IMR-90 (cell line): ENCODE measurements around the gene BBS1. TPM values are rescaled to one million over a fixed set of nuclear protein-coding genes. Genes with fewer than 3 reads are reported as not detected.

Experiments
- ATAC-seq: fragments of 200-7000 bp; cut with Tn5 transposase; 2 replicates; pipeline ENCODE4 v1.9.1; 2020; ENCODE audit warnings: low read depth, mild to moderate bottlenecking, moderate library complexity
- BruUV-seq: library from RNA; stranded (reverse); fragments of 400-500 nt; replicated peaks from 2 replicates; lab custom pipeline; 2021; lab: Mats Ljungman, UMichigan
- CTCF ChIA-PET: fragments of 300-600 bp; formaldehyde crosslinking; extraction: SDS; loops from one replicate; lab custom pipeline; 2021; ENCODE audit warnings: antibody characterized with exemption; lab: Yijun Ruan, JAX
- POLR2A ChIA-PET: fragments of 300-600 bp; sonication (Branson Sonifier 250); formaldehyde crosslinking; loops from one replicate; lab custom pipeline; 2022; ENCODE audit warnings: antibody characterized with exemption; ENCODE audit not compliant: unreplicated experiment; lab: Charles Lee
- DNase-seq: peaks from one replicate; pipeline ENCODE4 v3.0.0; 2013
- H2AFZ ChIP-seq: replicated peaks from 2 replicates; pipeline ENCODE3; 2013; ENCODE audit warnings: low read length, mild to moderate bottlenecking; ENCODE audit not compliant: poor library complexity
- H2AK5ac ChIP-seq: 2 replicates; pipeline ENCODE4 v1.6.1; 2013; ENCODE audit warnings: low read depth, low read length, inconsistent platforms
- H2AK9ac ChIP-seq: replicated peaks from 2 replicates; pipeline ENCODE3; 2013; ENCODE audit warnings: mild to moderate bottlenecking, low read depth, low read length, moderate library complexity; ENCODE audit not compliant: poor library complexity
- H2BK120ac ChIP-seq: 2 replicates; pipeline ENCODE4 v1.6.1; 2013; ENCODE audit warnings: low read depth, low read length, inconsistent platforms
- H2BK15ac ChIP-seq: 3 replicates; pipeline ENCODE4 v1.6.1; 2013; ENCODE audit warnings: low read depth, low read length, inconsistent platforms
- H2BK20ac ChIP-seq: 2 replicates; pipeline ENCODE4 v1.6.1; 2013; ENCODE audit warnings: low read depth, mild to moderate bottlenecking, inconsistent platforms, low read length, moderate library complexity
- H2BK5ac ChIP-seq: 2 replicates; pipeline ENCODE4 v1.6.1; 2013; ENCODE audit warnings: mild to moderate bottlenecking, low read depth, low read length, inconsistent platforms; ENCODE audit not compliant: poor library complexity, severe bottlenecking
- H3K14ac ChIP-seq: replicated peaks from 2 replicates; pipeline ENCODE4 v1.6.1; 2013; ENCODE audit warnings: low read depth, low read length, inconsistent platforms
- H3K18ac ChIP-seq: 2 replicates; pipeline ENCODE4 v1.6.1; 2013; ENCODE audit warnings: low read depth, low read length, control low read depth
- H3K23ac ChIP-seq: 2 replicates; pipeline ENCODE4 v1.6.1; 2013; ENCODE audit warnings: low read depth, low read length, inconsistent platforms
- H3K27ac ChIP-seq: 2 replicates; pipeline ENCODE4 v1.5.1; 2013; ENCODE audit warnings: mild to moderate bottlenecking, control low read depth, low read length; ENCODE audit not compliant: insufficient read depth
- H3K27me3 ChIP-seq: 2 replicates; pipeline ENCODE4 v1.6.1; 2013; ENCODE audit warnings: low read length; ENCODE audit not compliant: control insufficient read depth, insufficient read depth
- H3K36me3 ChIP-seq: 2 replicates; pipeline ENCODE4 v1.6.1; 2013; ENCODE audit warnings: low read length, mixed read lengths; ENCODE audit not compliant: control insufficient read depth, insufficient read depth
- H3K4ac ChIP-seq: 2 replicates; pipeline ENCODE4 v1.6.1; 2013; ENCODE audit warnings: low read depth, low read length, inconsistent platforms
- H3K4me1 ChIP-seq: 2 replicates; pipeline ENCODE4 v1.6.1; 2013; ENCODE audit warnings: low read length, mixed read lengths; ENCODE audit not compliant: control insufficient read depth, insufficient read depth
- H3K4me2 ChIP-seq: 2 replicates; pipeline ENCODE4 v1.6.1; 2013; ENCODE audit warnings: low read depth, mild to moderate bottlenecking, control low read depth, low read length, moderate library complexity
- H3K4me3 ChIP-seq: 2 replicates; pipeline ENCODE4 v1.5.1; 2013; ENCODE audit warnings: low read depth, mild to moderate bottlenecking, control low read depth, low read length, moderate library complexity; ENCODE audit not compliant: insufficient read depth
- H3K56ac ChIP-seq: 2 replicates; pipeline ENCODE4 v1.6.1; 2013; ENCODE audit warnings: low read length, inconsistent platforms; ENCODE audit not compliant: insufficient read depth; ENCODE audit errors: extremely low read depth
- H3K79me1 ChIP-seq, 2 experiments: 2 replicates each; pipeline ENCODE4 v1.6.1; 2013; ENCODE audit warnings: low read length in 2 of 2, inconsistent platforms in 1 of 2, low read depth in 1 of 2
- H3K9ac ChIP-seq: 2 replicates; pipeline ENCODE4 v1.6.1; 2013; ENCODE audit warnings: low read depth, low read length, control low read depth
- H3K9me1 ChIP-seq: 2 replicates; pipeline ENCODE4 v1.6.1; 2013; ENCODE audit warnings: low read length, inconsistent platforms; ENCODE audit not compliant: insufficient read depth
- H3K9me3 ChIP-seq: 2 replicates; pipeline ENCODE4 v1.6.1; 2013; ENCODE audit warnings: low read length; ENCODE audit not compliant: control insufficient read depth, insufficient read depth
- H4K20me1 ChIP-seq: 2 replicates; pipeline ENCODE4 v1.6.1; 2013; ENCODE audit warnings: low read length, inconsistent platforms; ENCODE audit not compliant: insufficient read depth
- H4K5ac ChIP-seq: 2 replicates; pipeline ENCODE4 v1.6.1; 2013; ENCODE audit warnings: mild to moderate bottlenecking, low read depth, low read length, control low read depth
- H4K8ac ChIP-seq, 2 experiments: 2 replicates each; pipeline ENCODE4 v1.6.1; 2013; ENCODE audit warnings: low read depth in 2 of 2, low read length in 2 of 2, control low read depth in 1 of 2, inconsistent platforms in 1 of 2
- H4K91ac ChIP-seq: 2 replicates; pipeline ENCODE4 v1.6.1; 2013; ENCODE audit warnings: low read depth, low read length, inconsistent platforms; ENCODE audit not compliant: insufficient read depth
- BHLHE40 ChIP-seq: fragments of 150-350 bp; IDR thresholded peaks from 2 replicates; pipeline ENCODE4 v1.6.1; 2016; ENCODE audit warnings: mild to moderate bottlenecking, low read depth, low read length
- CEBPB ChIP-seq: IDR thresholded peaks from 2 replicates; pipeline ENCODE4 v1.6.1; 2012; ENCODE audit warnings: low read depth, low read length, improper control_type of control experiment
- CHD1 ChIP-seq: IDR thresholded peaks from 2 replicates; pipeline ENCODE4 v1.6.1; 2012; ENCODE audit warnings: low read depth, low read length, improper control_type of control experiment
- CTCF ChIP-seq: conservative IDR thresholded peaks from 2 replicates; pipeline ENCODE4 v1.5.1; 2012; ENCODE audit warnings: mild to moderate bottlenecking, low read depth, low read length, improper control_type of control experiment
- ELK1 ChIP-seq: fragments of 150-350 bp; IDR thresholded peaks from 2 replicates; pipeline ENCODE4 v1.6.1; 2016; ENCODE audit warnings: low read depth, mild to moderate bottlenecking, low read length, moderate library complexity, borderline replicate concordance
- FOS ChIP-seq: fragments of 150-350 bp; IDR thresholded peaks from 2 replicates; pipeline ENCODE4 v1.6.1; 2016; ENCODE audit warnings: low read depth, low read length
- MAFK ChIP-seq: IDR thresholded peaks from 2 replicates; pipeline ENCODE4 v1.6.1; 2012; ENCODE audit warnings: low read depth, low read length, improper control_type of control experiment
- MAZ ChIP-seq: IDR thresholded peaks from 2 replicates; pipeline ENCODE4 v1.6.1; 2012; ENCODE audit warnings: low read depth, mild to moderate bottlenecking, low read length, improper control_type of control experiment, moderate library complexity, borderline replicate concordance
- MXI1 ChIP-seq: IDR thresholded peaks from 2 replicates; pipeline ENCODE4 v1.6.1; 2012; ENCODE audit warnings: low read depth, mild to moderate bottlenecking, low read length, moderate library complexity, borderline replicate concordance
- NFE2L2 ChIP-seq: fragments of 150-350 bp; IDR thresholded peaks from 2 replicates; pipeline ENCODE4 v1.6.1; 2016; ENCODE audit warnings: low read depth, mild to moderate bottlenecking, low read length
- POLR2A ChIP-seq: IDR thresholded peaks from 2 replicates; pipeline ENCODE4 v1.6.1; 2012; ENCODE audit warnings: mild to moderate bottlenecking, low read depth, low read length
- RAD21 ChIP-seq: IDR thresholded peaks from 2 replicates; pipeline ENCODE4 v1.6.1; 2012; ENCODE audit warnings: low read length, improper control_type of control experiment
- RCOR1 ChIP-seq: IDR thresholded peaks from 2 replicates; pipeline ENCODE4 v1.6.1; 2012; ENCODE audit warnings: mild to moderate bottlenecking, low read length, improper control_type of control experiment; ENCODE audit not compliant: insufficient replicate concordance
- RFX5 ChIP-seq: IDR thresholded peaks from 2 replicates; pipeline ENCODE4 v1.8.0; 2012; ENCODE audit warnings: low read depth, mild to moderate bottlenecking, low read length, moderate library complexity
- SMC3 ChIP-seq: fragments of 150-350 bp; IDR thresholded peaks from 2 replicates; pipeline ENCODE4 v1.6.1; 2016; ENCODE audit warnings: low read depth, mild to moderate bottlenecking, antibody characterized with exemption, low read length, moderate library complexity
- USF2 ChIP-seq: fragments of 150-350 bp; IDR thresholded peaks from 2 replicates; pipeline ENCODE4 v1.6.1; 2017; ENCODE audit warnings: mild to moderate bottlenecking, antibody characterized with exemption, low read length, low read depth
- WGBS, 2 experiments: methylation state at CpG; one replicate each; pipeline versions ENCODE4 v1.1.5 to v1.1.7; 2013; ENCODE audit warnings: missing lambda C conversion rate in 2 of 2; ENCODE audit not compliant: insufficient read length in 1 of 2; ENCODE audit errors: extremely low coverage in 2 of 2; 5-methylcytosine and 5-hydroxymethylcytosine counted together
- dilution Hi-C: fragments of 300-500 bp; cut with HindIII; formaldehyde crosslinking; loops from one replicate; pipeline ENCODE4 v1.14.3; 2018; ENCODE audit warnings: low sequenced_read_pairs; ENCODE audit not compliant: unreplicated experiment
- in situ Hi-C: fragments of 300-500 bp; cut with MboI; formaldehyde crosslinking; loops from 3 replicates; pipeline ENCODE4 v1.14.3; 2019; ENCODE audit warnings: low sequenced_read_pairs, inconsistent platforms, mixed read lengths
- intact Hi-C: fragments of 100-400 bp; cut with micrococcal nuclease; formaldehyde crosslinking; loops from 2 replicates; pipeline ENCODE4 v1.10.0; 2022
- polyA plus RNA-seq, 3 experiments: library from polyadenylated mRNA; depleted of rRNA; stranded (reverse); fragments of >200 nt; gene quantifications; 2 replicates each; pipeline ENCODE4 v1.2.3, GENCODE V29; 2012; ENCODE audit warnings: low replicate concordance in 1 of 3
- total RNA-seq: library from RNA; depleted of rRNA; stranded (reverse); fragments of >200 nt; gene quantifications from 2 replicates; pipeline ENCODE4 v1.2.3, GENCODE V29; 2012

Gene BBS1
- total and polyA plus RNA-seq, 2 of the 4 experiments (the other 2 are of a cell fraction): 16.5 to 20.6 TPM

GRCh38 chr11:66472054-66472453, 38.4 kb upstream of the BBS1 start:
- H2BK15ac ChIP-seq: no peak overlapping the region
- H3K14ac ChIP-seq: no peak overlapping the region
- H4K5ac ChIP-seq: no peak overlapping the region
- H3K4me3 ChIP-seq: no peak overlapping the region
- H2BK20ac ChIP-seq: no peak overlapping the region
- intact Hi-C loops: no loop called here
- in situ Hi-C loops: no loop called here
- H3K56ac ChIP-seq: no peak overlapping the region
- H3K9me1 ChIP-seq: peaks cover 8% of the 10 kb centered on the region
- DNase-seq (no peak), ATAC-seq (no peak)
- H3K27ac ChIP-seq: no peak overlapping the region
- H2AFZ ChIP-seq: no peak overlapping the region
- peaks cover 20 to 32% of the 10 kb centered on the region in 2 experiments for H3K79me1 ChIP-seq
- H2AK5ac ChIP-seq: no peak overlapping the region
- H2AK9ac ChIP-seq: no peak overlapping the region
- WGBS, 2 experiments: 88% methylated on average over 6 of the region's 9 CpGs; no CpG with 5 or more reads in 1 of the 2 experiments
- no peak overlapping the region for H3K18ac ChIP-seq
- H3K27me3 ChIP-seq: no peaks in the 10 kb centered on the region
- no peak overlapping the region for H3K23ac ChIP-seq
- H4K20me1 ChIP-seq: no peaks in the 10 kb centered on the region; the same call in 1 of the 2 replicates
- H3K4me1 ChIP-seq: peaks cover 8% of the 10 kb centered on the region; the same call in 1 of the 2 replicates
- H3K36me3 ChIP-seq: peaks cover 35% of the 10 kb centered on the region
- H2BK5ac ChIP-seq: no peak overlapping the region
- no TSS peak for BruUV-seq
- TF ChIP-seq CEBPB (no peak), POLR2A (no peak), FOS (no peak), CTCF (no peak), USF2 (no peak), RAD21 (no peak), ELK1 (no peak), RCOR1 (no peak), MAZ (no peak), RFX5 (no peak), MXI1 (no peak), MAFK (no peak), CHD1 (no peak), NFE2L2 (no peak), BHLHE40 (no peak), SMC3 (no peak)
- CTCF ChIA-PET: no interaction called here
- no peak overlapping the region for H3K4me2 ChIP-seq
- H3K4ac ChIP-seq: no peak overlapping the region
- no peak overlapping the region for H3K9ac ChIP-seq
- dilution Hi-C loops: no loop called here
- H2BK120ac ChIP-seq: no peak overlapping the region
- POLR2A ChIA-PET: interaction anchor here (0.6 kb wide), 1 partner anchor 126 kb away, joined by 4 read pairs; no protein-coding TSS in a partner anchor
- no peak overlapping the region for H4K8ac ChIP-seq
- no peaks in the 10 kb centered on the region for H3K9me3 ChIP-seq
- H4K91ac ChIP-seq: no peak overlapping the region
